UCSD-AML1 (cell line): ENCODE measurements around the gene CTBS.
"Not testable (repeated sequence)": the region's sequence is repeated elsewhere in the genome, so short reads cannot be mapped to it uniquely, and the experiment has no call there.

Experiments used
- DNase-seq: peaks from one replicate; lab custom pipeline; 2025; ENCODE audit not compliant: unreplicated experiment; lab: John Stamatoyannopoulos, UW

CTBS gene, protein sequence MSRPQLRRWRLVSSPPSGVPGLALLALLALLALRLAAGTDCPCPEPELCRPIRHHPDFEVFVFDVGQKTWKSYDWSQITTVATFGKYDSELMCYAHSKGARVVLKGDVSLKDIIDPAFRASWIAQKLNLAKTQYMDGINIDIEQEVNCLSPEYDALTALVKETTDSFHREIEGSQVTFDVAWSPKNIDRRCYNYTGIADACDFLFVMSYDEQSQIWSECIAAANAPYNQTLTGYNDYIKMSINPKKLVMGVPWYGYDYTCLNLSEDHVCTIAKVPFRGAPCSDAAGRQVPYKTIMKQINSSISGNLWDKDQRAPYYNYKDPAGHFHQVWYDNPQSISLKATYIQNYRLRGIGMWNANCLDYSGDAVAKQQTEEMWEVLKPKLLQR

DNA sequence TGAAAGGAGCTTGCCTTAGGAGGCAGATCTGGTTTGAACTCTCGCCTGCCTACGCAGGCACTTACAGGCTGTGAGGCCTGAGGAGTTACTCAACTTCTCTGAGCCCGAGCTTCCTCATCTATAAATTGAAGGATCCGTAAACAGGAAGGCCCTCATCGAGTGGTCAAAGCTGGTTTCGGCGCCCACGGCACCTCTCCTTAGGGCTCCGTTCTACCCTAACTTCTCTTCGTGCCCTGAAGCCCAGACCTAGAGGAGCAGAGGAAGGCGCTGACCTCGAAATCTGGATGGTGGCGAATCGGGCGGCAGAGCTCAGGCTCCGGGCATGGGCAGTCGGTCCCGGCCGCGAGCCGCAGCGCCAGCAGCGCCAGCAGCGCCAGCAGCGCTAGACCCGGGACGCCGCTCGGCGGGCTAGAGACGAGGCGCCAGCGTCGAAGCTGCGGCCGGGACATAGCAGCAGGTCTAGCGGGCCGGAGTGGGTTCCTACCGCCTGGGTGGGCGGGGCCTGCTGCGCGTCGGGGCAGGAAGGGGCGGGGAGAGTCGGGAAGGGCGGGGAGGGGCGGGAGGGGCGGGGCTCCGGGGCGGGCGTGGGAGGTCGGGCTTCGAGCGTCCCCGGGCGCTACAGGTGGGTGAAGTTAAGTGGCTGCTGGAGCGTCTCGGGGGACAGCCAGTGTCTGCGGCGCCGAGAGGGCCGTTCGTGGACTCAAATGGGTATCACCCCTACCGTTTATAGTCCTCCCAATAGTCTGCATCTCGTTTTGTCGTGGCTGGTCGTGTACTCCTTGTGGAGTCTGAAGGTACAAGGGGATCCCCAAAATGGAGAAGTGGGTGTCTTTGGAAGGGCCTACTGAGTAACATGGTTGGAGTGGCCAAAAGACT is at the start of gene CTBS:
CTBS (minus strand) TSS at position 474 of the 876 bp plus-strand sequence; CDS start at position 449, 25 bp downstream.
- DNase-seq = peak; percentile 87

DNA sequence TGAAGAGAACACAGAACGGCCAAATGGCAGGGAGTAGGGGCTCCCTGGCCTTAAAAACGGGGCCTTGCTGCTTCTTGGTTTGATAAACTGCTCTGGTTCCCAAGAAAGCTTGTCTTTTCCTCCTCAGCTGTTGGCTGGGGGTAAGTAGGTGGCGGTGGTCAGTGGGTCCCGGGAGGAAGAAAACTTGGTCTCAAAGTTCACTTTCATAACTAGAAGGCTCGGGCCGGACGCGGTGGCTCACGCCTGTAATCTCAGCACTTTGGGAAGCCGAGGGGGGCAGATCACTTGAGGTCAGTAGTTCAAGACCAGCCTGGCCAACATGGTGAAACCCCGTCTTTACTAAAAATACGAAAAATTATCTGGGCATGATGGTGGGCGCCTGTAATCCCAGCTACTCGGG is 47.3 kb upstream of the CTBS start:
- no peak for DNase-seq

DNA sequence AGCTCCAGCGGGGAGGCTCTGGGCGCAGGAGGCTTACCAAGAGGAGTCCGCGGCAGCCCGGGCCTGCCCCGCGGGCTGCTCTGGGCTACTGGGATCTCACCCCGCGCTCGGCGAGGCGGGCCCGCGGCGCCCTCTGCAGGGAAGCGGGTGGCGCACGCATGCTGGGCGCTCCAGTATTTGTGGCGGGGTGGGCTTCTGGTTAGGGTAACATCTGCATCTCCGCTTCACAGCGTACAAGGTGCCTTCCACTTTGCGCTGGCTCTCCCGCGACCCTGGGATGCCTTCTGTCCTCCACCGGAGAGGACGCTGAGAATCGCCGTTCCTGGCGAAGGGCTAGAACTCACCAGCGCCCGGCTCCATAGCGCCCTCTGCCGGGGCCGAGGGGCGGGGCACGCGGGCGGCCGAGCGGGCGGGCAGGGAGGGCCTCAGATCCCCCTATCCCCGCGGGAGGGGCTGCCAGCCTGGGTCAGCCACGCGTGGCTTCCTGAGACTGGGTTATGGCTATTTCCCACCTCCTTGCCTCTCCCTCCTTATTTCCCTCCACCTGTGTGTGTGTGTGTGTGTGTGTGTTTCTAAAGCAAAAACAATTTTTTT is 46.6 kb upstream of the CTBS start:
- DNase-seq = peak; percentile 89

DNA sequence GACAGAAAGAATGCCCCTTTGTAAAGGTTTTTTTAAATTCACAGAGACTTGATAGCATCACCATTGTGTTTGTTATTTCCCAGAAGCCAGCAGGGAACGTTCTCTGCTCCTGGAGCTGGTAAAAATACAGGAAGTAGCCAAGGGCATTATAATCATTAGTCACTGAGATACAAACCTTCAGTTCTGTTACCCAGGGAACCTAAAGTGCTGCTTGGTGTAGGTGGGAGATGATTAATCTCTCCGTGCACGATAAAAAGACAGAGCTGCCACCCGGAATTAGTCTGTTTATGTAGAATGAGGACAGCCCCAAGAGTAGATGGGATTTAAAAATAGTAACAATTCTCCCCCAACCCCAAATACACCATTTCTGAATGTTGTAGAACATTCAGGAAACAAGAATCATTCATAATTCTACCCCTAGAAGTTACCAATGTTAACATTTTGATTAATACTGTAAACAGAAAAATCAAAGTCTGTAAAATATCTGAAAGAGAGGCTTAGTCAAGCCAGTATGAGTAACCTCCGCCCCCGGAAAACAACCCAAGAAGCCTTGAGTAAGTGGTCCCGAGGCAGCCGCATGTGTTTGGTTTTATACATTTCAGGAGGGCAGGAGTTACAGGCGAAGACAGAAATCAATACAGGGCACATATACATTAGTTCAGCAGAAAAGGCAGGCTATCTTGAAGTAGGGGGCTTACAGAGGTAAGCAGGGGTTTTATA is 45.3 kb upstream of the CTBS start:
- DNase-seq = no peak

DNA sequence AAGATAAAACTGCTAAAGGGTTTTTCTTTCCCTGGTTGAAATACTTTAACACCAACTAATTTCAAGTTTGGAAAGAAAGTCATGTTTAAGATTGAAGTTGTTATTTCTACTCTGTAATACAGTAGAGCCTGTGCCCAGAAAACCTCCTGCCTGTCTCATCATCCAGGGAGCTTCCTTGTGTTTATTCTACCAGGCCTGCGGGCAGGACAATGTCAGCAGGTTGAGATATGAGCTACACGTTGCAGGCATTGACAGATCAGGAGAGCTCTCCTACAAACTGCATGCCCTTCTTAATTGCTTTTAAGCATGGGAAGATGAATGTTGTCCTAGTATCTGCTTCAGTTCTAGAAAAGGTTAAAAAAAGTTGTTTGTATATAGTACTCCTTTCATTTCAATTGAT is 43.1 kb upstream of the CTBS start:
- DNase-seq = no peak

DNA sequence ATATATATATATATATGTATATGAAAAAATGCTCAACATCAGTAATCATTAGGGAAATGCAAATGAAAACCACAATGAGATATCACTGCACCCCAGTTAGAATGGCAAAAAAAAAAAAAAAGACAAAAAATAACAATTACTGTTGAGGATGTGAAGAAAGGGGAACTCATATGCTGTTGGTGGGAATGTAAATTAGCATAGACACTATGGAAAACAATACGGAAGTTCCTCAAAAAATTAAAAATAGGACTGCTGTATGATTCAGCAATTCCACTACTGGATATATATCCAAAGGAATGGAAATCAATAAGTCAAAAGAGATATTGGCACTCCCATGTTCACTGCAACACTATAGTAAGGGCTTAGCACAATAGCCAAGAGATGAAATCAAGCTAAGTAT is 41.5 kb upstream of the CTBS start:
- DNase-seq = no peak

DNA sequence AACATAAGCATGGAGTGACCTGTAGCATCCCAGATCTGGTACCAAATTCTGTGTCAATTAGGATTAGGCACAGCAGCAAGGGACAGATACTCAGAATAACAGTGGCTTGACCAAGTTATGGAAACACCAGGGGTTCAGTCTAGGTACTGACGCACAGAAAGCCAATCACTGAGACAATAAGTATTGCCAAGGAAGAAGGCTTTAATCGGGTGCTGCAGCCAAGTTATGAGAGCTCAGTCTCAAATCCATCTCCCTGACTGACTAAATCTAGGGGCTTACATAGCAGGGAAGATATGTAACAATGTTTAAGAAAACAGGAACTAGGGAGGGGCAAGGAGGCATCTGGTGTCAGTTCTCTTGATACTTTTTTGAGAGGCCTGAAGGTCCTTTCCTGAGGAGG is 39.6 kb upstream of the CTBS start:
- no peak for DNase-seq

DNA sequence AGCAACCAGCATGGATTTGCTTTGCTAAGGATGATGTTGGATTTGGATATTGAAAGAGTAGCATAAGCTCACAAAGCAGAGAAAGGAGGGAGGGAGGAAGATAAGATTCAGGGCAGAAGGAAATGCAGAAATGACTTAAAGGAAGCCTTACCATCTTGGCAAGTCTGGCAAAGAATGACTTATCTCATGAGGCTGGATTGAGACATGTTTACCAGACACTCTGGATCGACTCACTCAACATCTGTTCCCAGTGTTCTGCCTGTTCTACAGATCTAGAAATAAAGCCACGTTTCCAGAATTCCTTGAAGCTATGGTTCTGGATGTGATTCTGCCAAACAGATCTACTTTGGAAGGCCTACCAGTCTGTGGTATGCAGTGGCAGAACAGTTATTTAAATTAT is 38.8 kb upstream of the CTBS start:
- DNase-seq = no peak

DNA sequence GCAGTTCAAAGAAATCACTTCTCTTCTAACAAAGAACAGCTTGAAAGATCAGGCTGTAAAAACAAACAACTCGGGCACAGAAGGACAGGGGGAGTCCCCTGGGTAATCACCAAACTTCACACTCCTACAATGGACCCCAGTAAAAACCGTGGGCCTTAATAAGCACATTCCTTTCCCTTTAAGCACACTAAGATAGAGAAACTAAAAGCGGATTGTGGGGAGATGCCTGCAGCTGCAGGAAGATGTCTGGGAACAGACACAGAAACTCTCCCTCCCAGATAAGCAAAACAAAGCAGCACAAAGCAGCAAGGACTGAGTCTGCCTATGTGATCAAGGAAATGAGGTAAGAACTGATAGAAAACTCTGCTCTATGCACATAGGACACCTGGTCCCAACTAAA is 37.6 kb upstream of the CTBS start:
- DNase-seq = no peak

DNA sequence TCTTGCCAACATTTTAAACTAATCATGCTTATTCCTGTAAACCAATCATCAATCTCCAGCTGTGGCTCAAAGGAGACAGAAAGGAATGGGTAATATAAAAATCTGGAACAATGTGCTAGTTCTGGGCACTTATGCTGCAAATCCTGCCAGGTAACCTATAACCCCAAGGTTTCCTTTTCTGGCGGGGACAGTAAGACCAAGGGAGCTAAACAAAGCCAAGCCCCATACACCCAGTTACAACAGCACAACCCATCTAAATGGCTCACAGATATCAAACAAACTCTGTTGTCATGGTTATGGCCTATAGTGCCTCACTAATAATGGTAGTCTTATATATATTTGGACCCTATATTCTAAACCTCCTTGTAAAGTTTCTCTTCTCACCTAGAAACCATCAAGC is 36.9 kb upstream of the CTBS start:
- no peak for DNase-seq

DNA sequence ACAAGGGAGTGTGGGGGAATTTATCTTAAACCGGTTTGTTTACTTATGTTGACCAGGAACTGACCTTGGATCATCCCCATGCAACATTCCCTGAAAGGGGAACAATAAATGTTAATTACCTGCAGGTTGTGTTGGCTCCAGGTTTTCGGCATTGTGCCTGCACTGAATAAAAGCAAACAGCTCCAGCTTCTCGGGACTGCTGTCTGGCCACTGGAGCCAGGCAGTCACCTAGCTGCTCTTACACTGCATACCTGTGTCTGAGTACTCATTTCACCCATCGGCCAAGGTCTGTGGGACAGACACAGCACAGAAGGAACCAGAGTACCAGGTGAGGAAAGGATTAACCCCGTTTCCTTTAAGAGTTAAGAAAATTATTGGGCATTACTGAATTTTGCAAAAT is 32.7 kb upstream of the CTBS start:
- no peak for DNase-seq

DNA sequence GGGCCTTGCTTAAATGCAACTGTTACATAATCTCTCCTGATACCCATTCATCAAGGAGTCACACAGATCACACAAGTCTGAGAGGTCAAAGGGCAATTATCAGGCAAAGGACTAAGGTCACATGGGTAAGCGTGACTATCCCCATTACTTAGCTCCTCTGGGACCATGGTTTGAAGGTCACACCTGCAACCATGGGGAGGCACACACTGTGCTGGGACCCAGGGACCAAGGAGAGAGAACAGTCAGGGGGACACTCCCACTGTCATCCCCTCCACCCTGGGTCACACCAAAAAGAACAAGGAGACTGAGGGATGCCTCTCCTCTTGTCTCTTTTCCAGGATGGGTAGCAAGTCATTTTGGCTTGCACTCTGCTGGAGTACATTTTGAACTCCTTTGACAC is 30.9 kb upstream of the CTBS start:
- no peak for DNase-seq

DNA sequence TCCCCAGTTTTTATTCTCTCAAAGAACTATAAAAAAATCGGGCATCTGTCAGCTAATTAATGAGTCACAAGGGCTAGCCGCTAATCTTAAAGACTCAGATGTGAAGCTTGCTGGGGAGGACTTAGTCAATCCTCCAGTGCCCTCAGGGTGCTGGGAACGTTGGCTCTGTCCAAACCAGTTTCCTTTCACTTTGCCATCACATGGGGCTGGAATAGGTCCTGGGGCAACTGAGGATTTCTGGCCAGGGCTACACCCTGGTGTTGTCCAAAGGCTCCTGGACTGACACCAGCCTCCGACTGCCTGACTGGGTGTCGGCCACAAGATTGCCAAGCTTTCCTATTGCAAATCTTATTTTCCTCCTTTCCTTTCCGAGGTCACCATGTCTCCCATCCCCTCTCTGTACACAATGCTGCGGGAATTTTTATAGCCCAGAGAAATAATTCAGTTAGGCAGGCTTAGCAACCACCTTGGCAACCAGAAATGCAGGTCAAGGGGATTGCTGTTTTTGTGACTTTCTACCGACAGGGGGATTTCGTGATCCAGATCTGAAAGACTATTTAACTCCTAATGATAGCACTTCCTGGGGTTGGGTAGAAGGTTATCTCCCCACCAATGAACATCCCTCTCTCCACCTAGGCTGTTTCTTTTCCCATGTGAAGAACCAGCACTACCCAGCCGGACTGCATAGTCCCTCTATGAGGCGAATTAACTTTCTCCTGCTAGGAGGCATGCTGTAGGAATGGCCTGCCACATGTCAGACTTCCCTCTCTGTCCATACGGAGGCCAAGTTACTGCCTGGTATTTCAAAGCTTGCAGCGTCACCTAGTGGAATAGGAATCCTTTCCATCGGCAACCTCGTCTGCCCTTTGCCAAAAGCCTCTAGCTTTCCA is 29.9 kb upstream of the CTBS start:
- DNase-seq = peak; percentile 60

DNA sequence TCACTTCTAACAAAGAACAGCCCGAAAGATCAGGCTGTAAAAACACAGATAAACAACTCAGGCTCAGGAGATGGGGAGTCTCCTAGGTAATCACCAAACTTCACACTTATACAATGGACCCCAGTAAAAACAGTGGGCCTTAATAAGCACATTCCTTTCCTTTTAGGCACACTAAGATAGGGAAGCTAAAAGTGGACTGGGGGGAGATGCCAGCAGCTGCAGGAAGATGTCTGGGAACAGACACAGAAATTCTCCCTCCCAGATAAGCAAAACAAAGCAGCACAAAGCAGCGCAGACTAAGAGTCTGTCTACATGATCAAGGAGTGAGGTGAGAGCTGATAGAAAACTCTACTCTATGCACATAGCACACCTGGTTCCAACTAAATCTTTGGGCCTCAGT is 29.0 kb upstream of the CTBS start:
- DNase-seq = no peak

DNA sequence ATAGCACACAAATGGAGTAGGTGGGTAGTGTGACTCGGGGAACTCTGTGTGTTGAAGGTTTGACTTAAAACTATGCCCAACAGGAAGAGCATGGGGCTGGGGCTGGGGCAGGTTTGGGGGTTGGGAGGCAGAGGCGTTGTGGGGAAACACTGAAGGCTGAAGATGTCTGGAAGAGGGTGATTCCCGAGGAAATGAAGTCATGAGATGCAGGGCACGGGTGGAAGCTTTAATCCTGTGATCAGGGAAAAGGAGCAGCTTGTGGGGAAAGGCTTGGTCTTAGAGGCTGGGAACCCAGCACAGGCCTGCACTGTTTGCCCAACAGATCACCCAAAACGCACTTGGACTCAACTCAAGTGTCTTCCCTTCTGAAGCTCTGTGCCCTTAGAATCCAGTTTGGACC is 26.6 kb upstream of the CTBS start:
- no peak for DNase-seq

DNA sequence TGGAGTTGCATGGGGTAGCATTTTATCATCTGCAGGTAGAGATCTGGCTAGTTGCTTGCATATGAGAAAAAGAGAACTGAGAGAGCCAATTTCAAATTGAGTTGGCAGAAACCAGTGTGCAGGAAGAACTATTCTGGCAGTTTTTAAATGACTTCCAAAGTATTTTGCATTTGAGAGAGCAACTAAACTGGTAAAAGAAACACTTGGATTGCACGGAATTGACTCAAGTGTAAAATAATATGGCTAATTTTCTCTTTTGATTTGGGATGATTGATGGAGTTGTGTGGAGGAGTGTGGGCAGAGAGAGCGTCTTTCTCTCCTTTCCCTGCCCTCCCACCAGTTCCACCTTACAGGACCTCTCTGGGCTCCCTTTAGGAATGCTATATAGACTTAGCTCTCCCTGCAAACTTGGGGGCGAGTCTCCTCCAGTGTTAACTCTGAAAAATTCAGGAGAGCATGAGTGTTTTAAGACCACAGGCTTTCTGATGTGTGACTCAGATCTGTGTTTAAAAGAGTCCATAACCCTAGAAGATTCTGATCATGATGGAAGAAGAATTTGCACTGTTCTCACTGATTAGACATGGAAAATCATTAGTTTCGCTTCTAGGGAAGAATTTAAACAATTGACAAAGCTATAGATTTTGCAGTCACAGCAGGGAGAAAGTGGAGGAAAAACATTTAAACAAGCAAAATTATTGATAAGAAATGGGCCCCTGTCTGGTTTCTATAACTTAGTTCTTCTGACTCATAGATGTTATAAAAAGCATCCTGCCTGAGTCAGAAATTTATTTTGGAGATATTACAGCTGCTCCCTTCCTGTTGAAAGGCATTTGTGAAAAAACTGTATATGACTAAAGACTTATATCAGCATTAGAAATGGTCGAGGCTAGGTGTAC is 24.9 kb upstream of the CTBS start:
- no peak for DNase-seq

DNA sequence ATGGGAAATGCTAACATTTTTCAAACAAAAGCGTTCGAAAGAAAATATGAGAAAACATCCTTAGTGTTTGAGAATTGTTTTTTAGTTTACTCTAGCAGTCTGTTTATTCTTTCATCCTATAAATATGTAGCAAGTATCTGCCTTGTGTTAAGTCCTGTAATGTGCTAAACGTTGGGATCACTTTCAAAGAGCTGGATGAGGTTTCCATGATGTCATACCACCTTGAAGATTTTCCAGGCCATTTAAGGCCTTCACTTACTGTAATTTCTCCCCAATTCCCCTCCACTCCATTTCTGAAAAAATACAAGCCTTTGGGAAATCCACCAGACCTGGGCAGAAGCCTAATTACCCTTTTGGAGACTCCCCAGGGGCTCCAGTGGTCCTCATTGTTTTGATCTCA is 24.2 kb upstream of the CTBS start:
- no peak for DNase-seq

DNA sequence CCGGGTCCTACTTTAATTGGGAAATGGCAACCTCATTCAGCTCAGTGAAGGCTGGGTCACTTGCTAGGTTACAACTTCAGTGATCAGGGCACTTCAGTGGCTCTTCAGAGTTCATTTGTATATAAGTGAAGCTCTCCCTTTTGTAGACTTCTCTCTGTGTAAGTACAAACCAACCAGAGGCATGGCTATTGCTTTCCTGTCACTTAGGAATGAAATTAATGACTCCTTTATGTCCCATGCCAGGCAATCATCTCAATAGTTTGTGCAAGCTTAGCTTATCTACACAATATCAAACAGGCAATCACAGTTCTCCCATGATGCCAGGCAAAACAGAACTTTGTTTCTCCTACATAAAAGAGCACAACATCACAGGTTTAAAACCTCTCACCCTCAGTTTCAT is 22.8 kb upstream of the CTBS start:
- no peak for DNase-seq

DNA sequence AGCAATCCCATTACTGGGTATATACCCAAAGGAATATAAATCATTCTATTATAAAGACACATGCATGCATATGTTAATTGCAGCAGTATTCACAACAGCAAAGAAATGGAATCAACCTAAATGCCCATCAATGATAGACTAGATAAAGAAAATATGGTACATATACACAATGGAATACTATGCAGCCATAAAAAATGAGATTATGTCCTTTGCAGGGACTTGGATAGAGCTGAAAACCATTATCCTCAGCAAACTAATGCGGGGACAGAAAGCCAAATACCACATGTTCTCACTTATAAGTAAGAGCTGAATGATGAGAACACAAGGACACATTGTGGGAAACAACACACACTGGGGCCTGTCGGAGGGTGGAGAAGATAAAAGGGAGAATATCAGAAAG is 20.7 kb upstream of the CTBS start:
- not testable (repeated sequence) for DNase-seq
